Measurements from ENCODE around the gene OSCAR.

OSCAR gene

GRCh38 chr19:54081032-54081431, 19.6 kb downstream of the OSCAR start, which contains the start of gene TARM1:
Gene TARM1, minus strand, starts transcription at chr19:54081365. Its CDS starts 25 bp downstream, at chr19:54081340.
- no peak for DNase-seq

GRCh38 chr19:54077334-54077733, 23.3 kb downstream of the OSCAR start:
- no peak for DNase-seq

DNA sequence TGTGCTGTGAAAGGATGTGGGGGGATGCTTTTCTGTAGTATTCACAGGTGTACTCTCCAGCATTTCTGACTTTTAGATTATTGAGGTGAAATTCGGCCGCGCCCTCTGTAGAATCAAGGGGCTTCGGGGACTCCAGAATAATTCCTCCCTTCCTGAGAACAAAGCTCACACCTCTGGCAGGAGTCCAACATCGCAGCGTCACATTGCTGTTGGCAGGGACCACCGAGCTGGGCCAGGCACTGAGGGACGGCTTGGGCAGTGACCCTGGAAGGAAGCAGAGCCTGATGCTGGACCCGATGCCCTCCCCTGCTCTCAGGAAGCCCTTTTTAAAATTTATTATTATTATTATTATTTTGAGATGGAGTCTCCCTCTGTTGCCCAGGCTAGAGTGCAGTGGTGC, 25.8 kb downstream of the OSCAR start:
- no peak for DNase-seq

DNA sequence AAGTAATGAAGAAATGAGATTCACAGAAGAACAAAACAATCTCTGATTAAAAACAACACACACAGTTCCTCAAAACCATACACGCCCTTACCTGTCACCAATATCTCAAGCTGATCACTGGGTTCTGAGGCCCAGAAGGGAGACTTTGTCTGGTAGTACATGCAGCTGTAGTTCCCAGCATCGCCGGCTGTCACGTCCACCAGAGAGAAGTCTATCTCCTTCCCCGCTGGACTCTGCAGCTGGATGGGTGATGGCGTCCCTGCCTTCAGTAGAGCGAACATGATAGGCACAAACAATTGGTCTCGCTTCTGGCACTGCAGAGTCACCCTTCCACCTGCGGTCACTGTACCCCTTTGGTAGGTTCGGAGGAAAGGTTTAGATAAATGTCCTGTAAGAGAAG, 26.8 kb downstream of the OSCAR start:
- DNase-seq: no peak

GRCh38 chr19:54069470-54069869, 31.1 kb downstream of the OSCAR start:
- DNase-seq: no peak

DNA sequence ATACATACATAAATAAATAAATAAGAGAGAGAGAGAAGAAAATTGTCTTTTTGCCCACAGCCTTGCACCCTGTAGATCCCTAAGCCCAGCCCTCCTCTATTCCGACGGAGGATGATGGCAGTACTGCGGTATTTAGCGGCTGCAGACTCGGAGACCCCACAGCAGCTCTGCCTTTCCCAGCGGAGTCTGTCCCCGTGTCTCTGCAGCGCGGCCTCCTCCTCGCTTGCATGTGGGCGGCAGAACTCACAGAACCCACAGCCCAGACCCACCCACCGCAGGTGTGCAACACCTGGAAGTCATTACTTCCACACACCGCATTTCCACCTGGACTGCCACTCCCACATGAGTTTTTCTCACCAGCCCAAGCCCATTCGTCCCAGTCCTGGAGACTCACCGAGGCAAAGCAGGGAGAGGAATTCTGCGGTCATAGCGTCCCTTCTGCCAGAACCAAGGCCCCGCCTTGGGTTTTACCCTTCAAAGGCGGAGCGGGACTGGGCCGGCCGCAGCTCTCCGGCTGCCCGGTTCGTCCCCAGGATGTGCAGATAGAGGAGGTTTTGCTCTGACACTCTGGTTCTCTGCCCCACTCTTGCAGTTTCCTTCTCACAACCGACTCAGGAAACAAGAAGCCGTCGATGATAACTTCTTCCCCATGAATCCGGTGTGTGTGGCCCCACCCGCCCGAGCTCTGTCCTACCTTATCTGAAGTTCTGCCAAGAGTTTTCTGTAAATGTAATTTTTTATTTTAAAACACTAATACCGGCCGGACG, 37.1 kb downstream of the OSCAR start, which contains the start of gene VSTM1:
TSS of gene VSTM1 (minus strand) at position 548 of the 767 bp plus-strand sequence. CDS start at position 428, 120 bp downstream.
- DNase-seq: no peak

- DNase-seq: no peak
Observed at GRCh38 chr19:54062643-54063042, 38.0 kb downstream of the OSCAR start.

DNA sequence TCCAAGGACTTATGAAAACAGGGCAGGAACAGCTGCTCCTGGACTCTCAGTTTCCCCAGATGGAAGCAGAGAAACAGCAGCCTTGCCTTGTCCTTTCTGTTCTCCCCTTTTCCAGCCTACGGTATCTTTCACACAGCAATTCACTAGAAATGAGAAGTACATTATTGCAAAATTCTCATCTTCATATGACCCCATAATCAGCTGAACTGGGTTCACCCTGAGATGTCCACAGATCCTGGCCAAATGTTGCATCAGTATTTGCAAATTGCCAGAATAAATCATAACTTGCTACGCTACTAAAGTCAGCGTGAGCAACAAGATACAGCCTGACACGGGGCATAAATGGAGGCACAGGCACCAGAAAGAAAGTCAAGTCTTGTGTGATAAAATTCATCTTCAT, 53.0 kb downstream of the OSCAR start:
- DNase-seq: no peak

GRCh38 chr19:54045771-54046170, 54.8 kb downstream of the OSCAR start:
- DNase-seq: no peak

All from eye (tissue), 1 donor.